ENCODE data around the gene CADPS.

- TF ChIP-seq, protein P1, sequence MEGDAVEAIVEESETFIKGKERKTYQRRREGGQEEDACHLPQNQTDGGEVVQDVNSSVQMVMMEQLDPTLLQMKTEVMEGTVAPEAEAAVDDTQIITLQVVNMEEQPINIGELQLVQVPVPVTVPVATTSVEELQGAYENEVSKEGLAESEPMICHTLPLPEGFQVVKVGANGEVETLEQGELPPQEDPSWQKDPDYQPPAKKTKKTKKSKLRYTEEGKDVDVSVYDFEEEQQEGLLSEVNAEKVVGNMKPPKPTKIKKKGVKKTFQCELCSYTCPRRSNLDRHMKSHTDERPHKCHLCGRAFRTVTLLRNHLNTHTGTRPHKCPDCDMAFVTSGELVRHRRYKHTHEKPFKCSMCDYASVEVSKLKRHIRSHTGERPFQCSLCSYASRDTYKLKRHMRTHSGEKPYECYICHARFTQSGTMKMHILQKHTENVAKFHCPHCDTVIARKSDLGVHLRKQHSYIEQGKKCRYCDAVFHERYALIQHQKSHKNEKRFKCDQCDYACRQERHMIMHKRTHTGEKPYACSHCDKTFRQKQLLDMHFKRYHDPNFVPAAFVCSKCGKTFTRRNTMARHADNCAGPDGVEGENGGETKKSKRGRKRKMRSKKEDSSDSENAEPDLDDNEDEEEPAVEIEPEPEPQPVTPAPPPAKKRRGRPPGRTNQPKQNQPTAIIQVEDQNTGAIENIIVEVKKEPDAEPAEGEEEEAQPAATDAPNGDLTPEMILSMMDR (IDR thresholded peaks at IDR 0.05) = no peak
- no peak for TF ChIP-seq POLR2A (IDR thresholded peaks at IDR 0.05)
These were observed 94.1 kb downstream of the CADPS start for GRCh38 chr3:62781121-62781520.
